CD4-positive, alpha-beta T cell (primary cell): ENCODE data around the gene FKBP1A. TPM values are rescaled to one million over a fixed set of nuclear protein-coding genes. Genes with fewer than 3 reads are reported as not detected.

Source experiments
- ATAC-seq: fragments of 200-7000 bp; cut with Tn5 transposase; one replicate; pipeline ENCODE4 v1.10.0; 2022; ENCODE audit warnings: mild to moderate bottlenecking; ENCODE audit not compliant: poor library complexity
- CTCF ChIA-PET: fragments of 350-600 bp; sonication (Branson Sonifier 250); formaldehyde crosslinking; loops from one replicate; lab custom pipeline; 2021; ENCODE audit warnings: antibody characterized with exemption, inconsistent platforms; lab: Charles Lee
- POLR2A ChIA-PET: fragments of 350-600 bp; sonication (Branson Sonifier 250); formaldehyde crosslinking; loops from one replicate; lab custom pipeline; 2021; ENCODE audit warnings: antibody characterized with exemption, inconsistent platforms; lab: Charles Lee
- DNase-seq, 14 experiments: peaks; one replicate each; pipeline ENCODE4 v3.0.0-alpha.2; 2013 to 2020; ENCODE audit warnings: mixed read lengths in 2 of 14
- H3K27ac ChIP-seq, 2 donors: one replicate each; pipeline versions ENCODE4 v1.5.1 to v1.7.0; 2013; ENCODE audit warnings: low read length in 2 of 2, low read depth in 1 of 2, mild to moderate bottlenecking in 1 of 2
- H3K27me3 ChIP-seq, 2 experiments: 1 replicate in 1 of 2; 2 replicates in 1 of 2; pipeline versions ENCODE4 v1.6.1 to v1.7.0; 2013; ENCODE audit warnings: low read length in 2 of 2, control low read depth in 1 of 2, mild to moderate bottlenecking in 1 of 2, moderate library complexity in 1 of 2; ENCODE audit not compliant: insufficient read depth in 2 of 2, control insufficient read depth in 1 of 2
- H3K36me3 ChIP-seq: one replicate; pipeline ENCODE4 v1.6.1; 2013; ENCODE audit warnings: low read length, control low read depth; ENCODE audit not compliant: insufficient read depth
- H3K4me1 ChIP-seq: one replicate; pipeline ENCODE4 v1.6.1; 2013; ENCODE audit warnings: low read length, control low read depth; ENCODE audit not compliant: insufficient read depth
- H3K4me3 ChIP-seq: one replicate; pipeline ENCODE4 v1.5.1; 2013; ENCODE audit warnings: mild to moderate bottlenecking, low read length, moderate library complexity
- H3K9me3 ChIP-seq, 2 experiments: 1 replicate in 1 of 2; 2 replicates in 1 of 2; pipeline versions ENCODE4 v1.6.1 to v1.7.0; 2013; ENCODE audit warnings: low read length in 2 of 2, mild to moderate bottlenecking in 2 of 2, control low read depth in 1 of 2, moderate library complexity in 1 of 2; ENCODE audit not compliant: control insufficient read depth in 1 of 2, insufficient read depth in 1 of 2
- H3K27ac Mint-ChIP-seq: one replicate; pipeline ENCODE4 v1.8.0; 2020; ENCODE audit warnings: mixed read lengths
- H3K27me3 Mint-ChIP-seq: one replicate; pipeline ENCODE4 v1.8.0; 2021; ENCODE audit warnings: mixed read lengths
- H3K36me3 Mint-ChIP-seq: one replicate; pipeline ENCODE4 v1.8.0; 2021; ENCODE audit warnings: low read depth, mixed read lengths
- H3K4me1 Mint-ChIP-seq: one replicate; pipeline ENCODE4 v1.8.0; 2021; ENCODE audit warnings: low read depth, mixed read lengths
- H3K4me3 Mint-ChIP-seq: one replicate; pipeline ENCODE4 v1.8.0; 2020; ENCODE audit warnings: mild to moderate bottlenecking, mixed read lengths
- H3K9me3 Mint-ChIP-seq: one replicate; pipeline ENCODE4 v1.8.0; 2020; ENCODE audit warnings: mixed read lengths
- intact Hi-C, 2 experiments: fragments of 100-400 bp; cut with DNase I in 1 of 2; cut with micrococcal nuclease in 1 of 2; formaldehyde crosslinking; loops; one replicate each; pipeline versions ENCODE4 v1.15.1 to v1.9.0; 2023 to 2025; cut with DNase I, micrococcal nuclease
- total RNA-seq, 174 experiments: library from RNA in 2 of 174; stranded (reverse) in 2 of 174; gene quantifications; one replicate each; pipeline ENCODE4 v1.2.3 and lab custom pipeline; 2021 to 2026
- TF ChIP-seq, protein P1 (sequence below): fragments of 200-600 bp; IDR thresholded peaks from one replicate; pipeline ENCODE4 v1.8.0; 2022; ENCODE audit warnings: antibody characterized with exemption, mild to moderate bottlenecking

FKBP1A gene
- total RNA-seq, 2 experiments from 2014 or later, result 43.3 to 45.4 TPM

DNA sequence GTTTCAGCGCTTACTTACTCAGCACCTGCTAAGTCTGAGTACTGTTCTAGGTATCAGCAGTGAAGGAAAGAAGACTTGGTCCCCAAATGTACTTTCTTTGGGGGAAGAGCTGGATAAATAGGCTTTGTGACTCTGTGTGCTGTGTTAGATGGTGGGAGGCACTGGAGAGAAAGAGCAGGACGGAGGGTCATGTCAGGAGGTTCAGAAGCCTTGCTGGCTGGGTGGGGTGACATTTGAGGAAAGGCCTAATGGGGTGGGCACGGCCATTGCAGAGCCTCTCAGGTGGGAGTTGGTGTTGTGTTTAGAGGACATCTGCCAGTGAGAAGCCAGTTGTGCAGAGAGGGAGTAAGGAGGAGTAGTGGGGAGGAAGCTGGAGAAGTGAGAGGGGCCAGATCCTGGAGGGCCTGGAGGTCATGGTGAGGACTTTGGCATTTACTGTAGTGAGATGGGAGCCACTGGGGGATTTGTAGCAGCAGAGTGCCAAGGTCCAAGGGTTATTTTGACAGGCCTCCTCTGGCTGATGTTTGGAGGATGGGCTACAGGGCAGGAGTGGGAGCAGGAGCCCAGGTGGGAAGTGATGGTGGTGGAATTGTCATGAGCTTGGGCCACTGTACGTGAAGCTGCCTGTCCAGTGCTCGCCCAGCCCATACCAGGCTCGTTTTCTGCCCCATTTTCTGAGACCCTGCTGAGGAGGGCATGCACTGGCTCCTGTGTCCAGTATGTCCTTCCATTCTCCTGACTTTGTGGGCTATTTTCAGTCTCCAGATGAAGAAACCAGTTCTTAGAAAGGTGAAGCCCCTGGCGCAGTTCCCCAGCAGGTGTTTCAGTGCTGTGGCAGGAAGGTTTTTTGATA is 64.8 kb downstream of the FKBP1A start:
- H3K9me3 ChIP-seq, result no peaks in the 10 kb centered on the region
- no peak overlapping the region for H3K27ac Mint-ChIP-seq
- DNase-seq (peak in 2 of 14 experiments; percentile 9 to 20), ATAC-seq (no peak)
- H3K9me3 Mint-ChIP-seq, result no peaks in the 10 kb centered on the region
- H3K27me3 ChIP-seq, result no peaks in the 10 kb centered on the region
- peaks cover 38% of the 10 kb centered on the region for H3K4me1 Mint-ChIP-seq
- H3K36me3 Mint-ChIP-seq, result peaks cover 32% of the 10 kb centered on the region
- H3K27me3 Mint-ChIP-seq, result no peaks in the 10 kb centered on the region
- intact Hi-C loops, result loop anchor here (2.0 to 10.0 kb wide), 3 partner anchors 63 to 211 kb away; partner anchors contain the start of genes NSFL1C (in 1 of the 2), PSMF1 (in 1 of the 2) and SNPH (in 1 of the 2)
- H3K36me3 ChIP-seq, result peaks cover 19% of the 10 kb centered on the region
- CTCF ChIA-PET, result no interaction called here
- H3K4me3 Mint-ChIP-seq, result peak overlapping the region; percentile 35
- no peak overlapping the region for H3K4me3 ChIP-seq
- POLR2A ChIA-PET, result interaction anchor here (1.5 kb wide), 1 partner anchor 107 kb away, joined by 4 read pairs; no protein-coding TSS in a partner anchor
- peak overlapping the region in 1 of 2 donors; percentile 23 for H3K27ac ChIP-seq
- TF ChIP-seq, protein P1, sequence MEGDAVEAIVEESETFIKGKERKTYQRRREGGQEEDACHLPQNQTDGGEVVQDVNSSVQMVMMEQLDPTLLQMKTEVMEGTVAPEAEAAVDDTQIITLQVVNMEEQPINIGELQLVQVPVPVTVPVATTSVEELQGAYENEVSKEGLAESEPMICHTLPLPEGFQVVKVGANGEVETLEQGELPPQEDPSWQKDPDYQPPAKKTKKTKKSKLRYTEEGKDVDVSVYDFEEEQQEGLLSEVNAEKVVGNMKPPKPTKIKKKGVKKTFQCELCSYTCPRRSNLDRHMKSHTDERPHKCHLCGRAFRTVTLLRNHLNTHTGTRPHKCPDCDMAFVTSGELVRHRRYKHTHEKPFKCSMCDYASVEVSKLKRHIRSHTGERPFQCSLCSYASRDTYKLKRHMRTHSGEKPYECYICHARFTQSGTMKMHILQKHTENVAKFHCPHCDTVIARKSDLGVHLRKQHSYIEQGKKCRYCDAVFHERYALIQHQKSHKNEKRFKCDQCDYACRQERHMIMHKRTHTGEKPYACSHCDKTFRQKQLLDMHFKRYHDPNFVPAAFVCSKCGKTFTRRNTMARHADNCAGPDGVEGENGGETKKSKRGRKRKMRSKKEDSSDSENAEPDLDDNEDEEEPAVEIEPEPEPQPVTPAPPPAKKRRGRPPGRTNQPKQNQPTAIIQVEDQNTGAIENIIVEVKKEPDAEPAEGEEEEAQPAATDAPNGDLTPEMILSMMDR, result no peak
- H3K4me1 ChIP-seq, result peaks cover 60% of the 10 kb centered on the region

DNA sequence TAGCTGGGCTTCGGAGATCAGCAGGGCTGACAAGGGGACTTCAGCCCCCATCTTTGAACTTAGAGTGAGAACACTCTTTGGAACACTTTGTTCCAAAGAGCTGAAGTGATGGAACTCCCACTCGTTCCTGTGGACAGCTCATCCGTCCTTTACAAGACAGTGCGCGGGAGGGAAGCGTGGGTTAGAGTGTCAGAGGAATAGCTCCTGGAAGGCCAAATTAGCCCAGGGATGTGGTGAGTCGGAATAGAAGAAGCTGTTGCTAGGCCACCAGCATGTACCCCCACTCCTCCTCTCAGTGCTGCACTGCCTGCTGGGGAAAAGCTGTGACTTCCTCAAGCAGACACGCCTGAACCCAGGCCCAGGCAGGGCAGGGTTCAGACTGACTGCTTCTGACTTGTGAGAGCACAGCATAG is 65.6 kb downstream of the FKBP1A start:
- ChIA-PET POLR2A (interaction anchor here (1.5 kb wide), 1 partner anchor 108 kb away, joined by 4 read pairs; no protein-coding TSS in a partner anchor), CTCF (no interaction called here)
- ATAC-seq, result no peak

More for the DNA sequence above, 65.6 kb downstream of the FKBP1A start:
- peaks cover 60% of the 10 kb centered on the region for H3K4me1 ChIP-seq
- Mint-ChIP-seq H3K4me1 (peaks cover 30% of the 10 kb centered on the region), H3K27ac (no peak overlapping the region), H3K4me3 (no peak overlapping the region), H3K27me3 (no peaks in the 10 kb centered on the region), H3K36me3 (peaks cover 25% of the 10 kb centered on the region), H3K9me3 (no peaks in the 10 kb centered on the region)
- H3K36me3 ChIP-seq, result peaks cover 12% of the 10 kb centered on the region
- H3K4me3 ChIP-seq, result no peak overlapping the region
- H3K9me3 ChIP-seq, result no peaks in the 10 kb centered on the region
- no peak overlapping the region for H3K27ac ChIP-seq
- intact Hi-C loops, result loop anchor here (2.0 to 10.0 kb wide), 3 partner anchors 62 to 210 kb away; partner anchors contain the start of genes NSFL1C (in 1 of the 2), PSMF1 (in 1 of the 2) and SNPH (in 1 of the 2)
- DNase-seq, result peak in 2 of 14 experiments; percentile 21 to 25
- H3K27me3 ChIP-seq, result no peaks in the 10 kb centered on the region
- TF ChIP-seq, protein P1, result no peak
